SK-N-SH (cell line): ENCODE measurements around the gene BRI3BP. TPM values are rescaled to one million over a fixed set of nuclear protein-coding genes. Genes with fewer than 3 reads are reported as not detected.
A peak's percentile ranks its signal among the peaks of the same experiment; 100 is the strongest.

Experiments
- CTCF ChIA-PET: fragments of 300-600, 350-600 bp; formaldehyde crosslinking; extraction: SDS; loops from one replicate; lab custom pipeline; 2021; lab: Yijun Ruan, JAX
- POLR2A ChIA-PET: fragments of 350-600 bp; sonication (Branson Sonifier 250); formaldehyde crosslinking; extraction: SDS; loops from one replicate; lab custom pipeline; 2020; ENCODE audit warnings: antibody characterized with exemption, inconsistent platforms; lab: Yijun Ruan, JAX
- DNase-seq: peaks from one replicate; pipeline ENCODE4 v3.0.0; 2012
- H2AFZ ChIP-seq: fragments of 200-600 bp; sonication (generic); 2 replicates; pipeline ENCODE4 v1.8.1; 2016; ENCODE audit warnings: antibody characterized with exemption, mild to moderate bottlenecking, low read depth
- H3F3A ChIP-seq: fragments of 200-600 bp; sonication (generic); replicated peaks from 2 replicates; pipeline ENCODE3; 2016; ENCODE audit warnings: antibody characterized with exemption, mild to moderate bottlenecking; ENCODE audit not compliant: insufficient read depth
- H3K27ac ChIP-seq, 2 experiments: fragments of 200-500 bp in 1 of 2; fragments of 200-600 bp in 1 of 2; sonication (Bioruptor generic) in 1 of 2; sonication (generic), shearing (Covaris generic) in 1 of 2; 2 replicates each; pipeline versions ENCODE4 v1.5.1 to v1.6.1; 2014 to 2016; ENCODE audit warnings: low read depth in 2 of 2, inconsistent platforms in 1 of 2, low read length in 1 of 2, mild to moderate bottlenecking in 1 of 2, mixed read lengths in 1 of 2
- H3K27me3 ChIP-seq: fragments of 200-600 bp; sonication (generic), shearing (Covaris generic); 2 replicates; pipeline ENCODE4 v1.6.1; 2016; ENCODE audit warnings: mixed run types; ENCODE audit not compliant: insufficient read depth
- H3K36me3 ChIP-seq, 2 experiments: fragments of 200-500 bp in 1 of 2; fragments of 200-600 bp in 1 of 2; sonication (Bioruptor generic) in 1 of 2; sonication (generic) in 1 of 2; replicated peaks in 1 of 2; 2 replicates each; pipeline versions ENCODE3 to v1.5.1; 2014 to 2016; ENCODE audit warnings: low read length in 1 of 2, mild to moderate bottlenecking in 1 of 2; ENCODE audit not compliant: insufficient read depth in 2 of 2, control insufficient read depth in 1 of 2
- H3K4me1 ChIP-seq, 2 experiments: fragments of 200-500 bp in 1 of 2; fragments of 200-600 bp in 1 of 2; sonication (Bioruptor generic) in 1 of 2; sonication (generic), shearing (Covaris generic) in 1 of 2; 2 replicates each; pipeline versions ENCODE4 v1.5.1 to v1.6.1; 2014 to 2016; ENCODE audit warnings: low read depth in 1 of 2, low read length in 1 of 2, mixed run types in 1 of 2; ENCODE audit not compliant: insufficient read depth in 2 of 2, control insufficient read depth in 1 of 2
- H3K4me2 ChIP-seq: fragments of 200-600 bp; sonication (generic), shearing (Covaris generic); 2 replicates; pipeline ENCODE4 v1.6.1; 2017; ENCODE audit warnings: mixed run types
- H3K4me3 ChIP-seq, 2 experiments: fragments of 200-500 bp in 1 of 2; fragments of 200-600 bp in 1 of 2; sonication (Bioruptor generic) in 1 of 2; sonication (generic), shearing (Covaris generic) in 1 of 2; 2 replicates each; pipeline versions ENCODE4 v1.5.1 to v1.8.1; 2014 to 2016; ENCODE audit warnings: low read depth in 2 of 2, inconsistent platforms in 1 of 2, low read length in 1 of 2, mild to moderate bottlenecking in 1 of 2, mixed read lengths in 1 of 2, moderate library complexity in 1 of 2
- H3K79me2 ChIP-seq: fragments of 200-600 bp; sonication (generic); 2 replicates; pipeline ENCODE4 v1.8.1; 2017; ENCODE audit warnings: mild to moderate bottlenecking; ENCODE audit not compliant: insufficient read depth
- H3K9ac ChIP-seq: fragments of 200-600 bp; sonication (generic); 2 replicates; pipeline ENCODE4 v1.6.1; 2017; ENCODE audit warnings: mixed run types
- H3K9me2 ChIP-seq: fragments of 200-600 bp; sonication (generic); 2 replicates; pipeline ENCODE4 v1.6.1; 2017; ENCODE audit warnings: mixed run types
- H3K9me3 ChIP-seq: fragments of 200-600 bp; sonication (generic); 2 replicates; pipeline ENCODE4 v1.6.1; 2017; ENCODE audit warnings: mixed run types, mild to moderate bottlenecking, moderate library complexity
- H4K20me1 ChIP-seq: fragments of 200-600 bp; sonication (generic); 2 replicates; pipeline ENCODE4 v1.6.1; 2017; ENCODE audit warnings: mild to moderate bottlenecking, mixed run types; ENCODE audit not compliant: insufficient read depth
- CTCF ChIP-seq: fragments of 200-600 bp; sonication (generic); IDR thresholded peaks from 2 replicates; pipeline ENCODE4 v1.6.1; 2017; ENCODE audit warnings: antibody characterized with exemption, mild to moderate bottlenecking, moderate library complexity
- FOXM1 ChIP-seq: IDR thresholded peaks from 2 replicates; pipeline ENCODE4 v1.4.0; 2012; ENCODE audit warnings: low read depth, mild to moderate bottlenecking
- GABPA ChIP-seq: IDR thresholded peaks from 2 replicates; pipeline ENCODE4 v1.4.0; 2012; ENCODE audit warnings: low read depth, mild to moderate bottlenecking
- MAX ChIP-seq: IDR thresholded peaks from 2 replicates; pipeline ENCODE4 v1.4.0; 2012; ENCODE audit warnings: low read depth
- MEF2A ChIP-seq: IDR thresholded peaks from 2 replicates; pipeline ENCODE4 v1.4.0; 2012; ENCODE audit warnings: low read depth, borderline replicate concordance
- MXI1 ChIP-seq: IDR thresholded peaks from 2 replicates; pipeline ENCODE4 v1.6.1; 2012; ENCODE audit warnings: mild to moderate bottlenecking, low read depth, low read length, improper control_type of control experiment
- POLR2AphosphoS5 ChIP-seq: IDR thresholded peaks from 2 replicates; pipeline ENCODE4 v1.6.1; 2012; ENCODE audit warnings: low read depth, low read length
- RAD21 ChIP-seq: IDR thresholded peaks from 2 replicates; pipeline ENCODE4 v1.6.1; 2012; ENCODE audit warnings: mild to moderate bottlenecking, low read length
- RCOR1 ChIP-seq: fragments of 150-350 bp; IDR thresholded peaks from 2 replicates; pipeline ENCODE4 v1.6.1; 2017; ENCODE audit warnings: antibody characterized with exemption, low read length
- RXRA ChIP-seq: IDR thresholded peaks from 2 replicates; pipeline ENCODE4 v1.4.0; 2012; ENCODE audit warnings: low read depth, mild to moderate bottlenecking, borderline replicate concordance
- SIN3A ChIP-seq: IDR thresholded peaks from 2 replicates; pipeline ENCODE4 v1.6.1; 2012; ENCODE audit warnings: low read depth, mild to moderate bottlenecking, low read length, moderate library complexity, borderline replicate concordance
- SMC3 ChIP-seq: IDR thresholded peaks from 2 replicates; pipeline ENCODE4 v1.6.1; 2012; ENCODE audit warnings: low read depth, low read length, improper control_type of control experiment
- TCF12 ChIP-seq: IDR thresholded peaks from 2 replicates; pipeline ENCODE4 v1.4.0; 2012
- USF1 ChIP-seq: IDR thresholded peaks from 2 replicates; pipeline ENCODE4 v1.4.0; 2012; ENCODE audit warnings: low read depth, borderline replicate concordance
- WGBS: methylation state at CpG from one replicate; pipeline ENCODE4 v1.1.6; 2017; ENCODE audit warnings: low lambda C conversion rate; 5-methylcytosine and 5-hydroxymethylcytosine counted together
- polyA plus RNA-seq, 3 experiments: library from polyadenylated mRNA; depleted of rRNA; stranded (reverse); fragments of >200 nt; gene quantifications; 2 replicates each; pipeline ENCODE4 v1.2.3, GENCODE V29; 2012

The BRI3BP gene
- polyA plus RNA-seq, 1 of the 3 experiments (the other 2 are of a cell fraction): 3.8 TPM

- WGBS: 94% methylated on average over 4 of the region's 4 CpGs
- TF ChIP-seq MEF2A (no peak), SMC3 (no peak), POLR2AphosphoS5 (no peak), USF1 (no peak), RXRA (no peak), FOXM1 (no peak)
- H3F3A ChIP-seq: no peaks in the 10 kb centered on the region
- H3K4me2 ChIP-seq: no peak overlapping the region
- H3K27me3 ChIP-seq: no peaks in the 10 kb centered on the region
- H3K4me3 ChIP-seq: no peak overlapping the region
- ChIA-PET POLR2A (no interaction called here), CTCF (interaction anchor here (1.1 to 5.2 kb wide), 2 partner anchors 15 to 48 kb away, joined by 3 to 31 read pairs; no protein-coding TSS in a partner anchor)
- H3K9me2 ChIP-seq: no peaks in the 10 kb centered on the region
- H2AFZ ChIP-seq: no peak overlapping the region
- peak; percentile 7 for DNase-seq
- no peak overlapping the region for H3K9ac ChIP-seq
- H3K36me3 ChIP-seq: peaks cover 16 to 40% of the 10 kb centered on the region in 2 experiments
- no peaks in the 10 kb centered on the region for H3K9me3 ChIP-seq
- H4K20me1 ChIP-seq: no peaks in the 10 kb centered on the region
- no peaks in the 10 kb centered on the region for H3K79me2 ChIP-seq
- no peak overlapping the region for H3K27ac ChIP-seq
- no peaks in the 10 kb centered on the region for H3K4me1 ChIP-seq
Measured at GRCh38 chr12:124954771-124955170, 38.7 kb upstream of the BRI3BP start.

- H3K4me3 ChIP-seq: no peak overlapping the region
- ChIA-PET CTCF (no interaction called here), POLR2A (no interaction called here)
- H3K27ac ChIP-seq: no peak overlapping the region
- no peaks in the 10 kb centered on the region for H3K79me2 ChIP-seq
- H3K9ac ChIP-seq: no peak overlapping the region
- H3K9me3 ChIP-seq: no peaks in the 10 kb centered on the region
- H3K27me3 ChIP-seq: no peaks in the 10 kb centered on the region
- no peak overlapping the region for H2AFZ ChIP-seq
- H3K4me2 ChIP-seq: no peak overlapping the region
- H3F3A ChIP-seq: no peaks in the 10 kb centered on the region
- 99% methylated on average over 10 of the region's 16 CpGs for WGBS
- H3K4me1 ChIP-seq: no peaks in the 10 kb centered on the region
- H3K36me3 ChIP-seq: peaks cover 10 to 37% of the 10 kb centered on the region in 2 experiments
- no peaks in the 10 kb centered on the region for H4K20me1 ChIP-seq
- peak; percentile 15 for DNase-seq
- TF ChIP-seq RCOR1 (no peak), MXI1 (no peak), RAD21 (no peak), CTCF (no peak), MAX (no peak), GABPA (no peak), TCF12 (no peak), SIN3A (no peak)
- no peaks in the 10 kb centered on the region for H3K9me2 ChIP-seq
Measured at GRCh38 chr12:124956571-124956970, 36.9 kb upstream of the BRI3BP start.
